Measurements from ENCODE around the gene TASP1. TPM values are rescaled to one million over a fixed set of nuclear protein-coding genes. Genes with fewer than 3 reads are reported as not detected.

Gene TASP1
- total and polyA plus RNA-seq, 2 donors (not counting 3 experiments of a cell fraction or from before 2014, with no cell fraction given) = 3.5 to 8.9 TPM

- no TSS peak for BruUV-seq (replicated peaks)
- Histone ChIP-seq H3K27me3 (ENCODE audit: control insufficient read depth in 2 of 2, insufficient read depth in 2 of 2, low read length in 2 of 2) (no peaks in the 10 kb centered on the region), H3K4me1 (ENCODE audit: control insufficient read depth, extremely low read depth, insufficient read depth, low read length) (no peaks in the 10 kb centered on the region), H3K4me2 (ENCODE audit: insufficient read depth, low read length) (no peak overlapping the region), H3K4me3 (replicated peaks in 1 of 3; ENCODE audit: insufficient read depth in 1 of 3, low read depth in 1 of 3, low read length in 3 of 3) (no peak overlapping the region), H3K9me1 (replicated peaks; ENCODE audit: control insufficient read depth, extremely low read depth, insufficient read depth, low read length) (no peaks in the 10 kb centered on the region), H3K9ac (replicated peaks; ENCODE audit: extremely low read depth, insufficient read depth, low read length) (no peak overlapping the region), H3K79me2 (ENCODE audit: control insufficient read depth, insufficient read depth, low read length) (no peaks in the 10 kb centered on the region), H3K9me3 (replicated peaks; ENCODE audit: control insufficient read depth, insufficient read depth, low read length) (no peaks in the 10 kb centered on the region), H3K36me3 (ENCODE audit: control insufficient read depth in 2 of 2, extremely low read depth in 1 of 2, insufficient read depth in 2 of 2, low read length in 2 of 2) (no peaks in the 10 kb centered on the region), H4K20me1 (replicated peaks; ENCODE audit: control insufficient read depth, extremely low read depth, insufficient read depth, low read length) (no peaks in the 10 kb centered on the region), H3K27ac (ENCODE audit: insufficient read depth, low read depth, low read length) (no peak overlapping the region), H2AFZ (ENCODE audit: low read depth, low read length) (no peak overlapping the region)
- ChIA-PET POLR2A (no interaction called here), CTCF (no interaction called here)
- FAIRE-seq (no peak), DNase-seq (ENCODE audit: low read depth, low spot score) (no peak)
- dilution Hi-C loops (cut with MboI; ENCODE audit: extremely low pct_ligation_motif_present, low sequenced_read_pairs) = no loop called here
- intact Hi-C loops (cut with micrococcal nuclease) = no loop called here
- TF ChIP-seq JUN (IDR thresholded peaks at IDR 0.05; ENCODE audit: borderline replicate concordance, insufficient read depth, insufficient read length, low read depth) (no peak), CTCF (IDR thresholded peaks at IDR 0.05; ENCODE audit: extremely low read depth in 1 of 2, insufficient read depth in 1 of 2, low read depth in 1 of 2, low read length in 2 of 2) (no peak), POLR2A (IDR thresholded peaks at IDR 0.05; ENCODE audit: low read depth, low read length) (no peak), FOS (IDR thresholded peaks at IDR 0.05; ENCODE audit: borderline replicate concordance, insufficient read depth, low read length) (no peak), MAX (IDR thresholded peaks at IDR 0.05; ENCODE audit: insufficient read depth, insufficient read length) (no peak), GATA2 (IDR thresholded peaks at IDR 0.05; ENCODE audit: insufficient read depth, insufficient read length, low read depth, low read length) (no peak), POLR2AphosphoS5 (IDR thresholded peaks at IDR 0.05; ENCODE audit: insufficient read depth, low read depth, low read length) (no peak), MYC (IDR thresholded peaks at IDR 0.05; ENCODE audit: low read depth, low read length) (no peak), EZH2 (IDR thresholded peaks at IDR 0.05; ENCODE audit: borderline replicate concordance, low read depth, low read length, severe bottlenecking) (no peak)
Observed at GRCh38 chr20:13486694-13487093, 152.0 kb downstream of the TASP1 start.

Measured in endothelial cell of umbilical vein (primary cell).